Vagina (tissue), 2 donors: ENCODE measurements around the gene RCSD1. TPM values are rescaled to one million over a fixed set of nuclear protein-coding genes. Genes with fewer than 3 reads are reported as not detected.

Source experiments
- DNase-seq, 2 donors: peaks; one replicate each; pipeline ENCODE4 v3.0.0-alpha.2; 2017; ENCODE audit errors: extremely low spot score in 2 of 2
- H3K27ac ChIP-seq: fragments of 200-600 bp; sonication (generic); one replicate; pipeline ENCODE4 v1.5.1; 2019
- H3K27me3 ChIP-seq: fragments of 200-600 bp; sonication (generic); one replicate; pipeline ENCODE4 v1.5.1; 2019
- H3K36me3 ChIP-seq, 2 donors: fragments of 200-600 bp; sonication (generic); one replicate each; pipeline ENCODE4 v1.5.1; 2017 to 2019
- H3K4me1 ChIP-seq: fragments of 200-600 bp; sonication (generic); one replicate; pipeline ENCODE4 v1.5.1; 2019
- H3K4me3 ChIP-seq, 2 donors: fragments of 200-600 bp; sonication (generic); 1 replicate in 1 of 2; 2 replicates in 1 of 2; pipeline ENCODE4 v1.5.1; 2016 to 2019
- H3K9me3 ChIP-seq: fragments of 200-600 bp; sonication (generic); one replicate; pipeline ENCODE4 v1.5.1; 2019
- POLR2A ChIP-seq, 2 donors: fragments of 450-650 bp; IDR thresholded peaks; one replicate each; pipeline ENCODE4 v1.6.1; 2017; ENCODE audit warnings: antibody characterized with exemption in 2 of 2, mild to moderate bottlenecking in 2 of 2, moderate library complexity in 2 of 2
- POLR2AphosphoS5 ChIP-seq, 2 donors: sonication (generic); formaldehyde crosslinking; IDR thresholded peaks; one replicate each; pipeline ENCODE4 v1.9.0; 2017; ENCODE audit warnings: antibody characterized with exemption in 2 of 2, mild to moderate bottlenecking in 2 of 2, low read depth in 1 of 2; ENCODE audit not compliant: insufficient read depth in 1 of 2
- intact Hi-C: fragments of 100-400 bp; cut with DNase I; formaldehyde crosslinking; loops from one replicate; pipeline ENCODE4 v1.15.1; 2023
- total RNA-seq: library from RNA; depleted of rRNA; stranded (reverse); fragments of >200 nt; gene quantifications from one replicate; pipeline ENCODE4 v1.2.3, GENCODE V29; 2016
- TF ChIP-seq, protein P1 (sequence below), 3 experiments: fragments of 450-650 bp in 2 of 3; fragments of 200-600 bp in 1 of 3; sonication (generic) in 1 of 3; IDR thresholded peaks; one replicate each; pipeline ENCODE4 v1.5.1; 2017 to 2019; ENCODE audit warnings: antibody characterized with exemption in 3 of 3, mild to moderate bottlenecking in 2 of 3, moderate library complexity in 2 of 3

Gene RCSD1
- total RNA-seq, 1 donor from 2014 or later: 11.5 TPM

GRCh38 chr1:167728818-167729410, 98.9 kb downstream of the RCSD1 start:
- no peak overlapping the region for H3K4me3 ChIP-seq
- intact Hi-C loops: no loop called here
- H3K9me3 ChIP-seq: no peaks in the 10 kb centered on the region
- peaks cover 16% of the 10 kb centered on the region for H3K4me1 ChIP-seq
- TF ChIP-seq POLR2AphosphoS5 (IDR thresholded peaks at IDR 0.05; ENCODE audit: insufficient read depth in 1 of 2, low read depth in 1 of 2) (no peak), POLR2A (IDR thresholded peaks at IDR 0.05) (no peak)
- TF ChIP-seq, protein P1, sequence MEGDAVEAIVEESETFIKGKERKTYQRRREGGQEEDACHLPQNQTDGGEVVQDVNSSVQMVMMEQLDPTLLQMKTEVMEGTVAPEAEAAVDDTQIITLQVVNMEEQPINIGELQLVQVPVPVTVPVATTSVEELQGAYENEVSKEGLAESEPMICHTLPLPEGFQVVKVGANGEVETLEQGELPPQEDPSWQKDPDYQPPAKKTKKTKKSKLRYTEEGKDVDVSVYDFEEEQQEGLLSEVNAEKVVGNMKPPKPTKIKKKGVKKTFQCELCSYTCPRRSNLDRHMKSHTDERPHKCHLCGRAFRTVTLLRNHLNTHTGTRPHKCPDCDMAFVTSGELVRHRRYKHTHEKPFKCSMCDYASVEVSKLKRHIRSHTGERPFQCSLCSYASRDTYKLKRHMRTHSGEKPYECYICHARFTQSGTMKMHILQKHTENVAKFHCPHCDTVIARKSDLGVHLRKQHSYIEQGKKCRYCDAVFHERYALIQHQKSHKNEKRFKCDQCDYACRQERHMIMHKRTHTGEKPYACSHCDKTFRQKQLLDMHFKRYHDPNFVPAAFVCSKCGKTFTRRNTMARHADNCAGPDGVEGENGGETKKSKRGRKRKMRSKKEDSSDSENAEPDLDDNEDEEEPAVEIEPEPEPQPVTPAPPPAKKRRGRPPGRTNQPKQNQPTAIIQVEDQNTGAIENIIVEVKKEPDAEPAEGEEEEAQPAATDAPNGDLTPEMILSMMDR (IDR thresholded peaks at IDR 0.05): no peak
- H3K27me3 ChIP-seq: no peaks in the 10 kb centered on the region
- H3K36me3 ChIP-seq: no peaks in the 10 kb centered on the region
- no peak overlapping the region for H3K27ac ChIP-seq
- no peak for DNase-seq

DNA sequence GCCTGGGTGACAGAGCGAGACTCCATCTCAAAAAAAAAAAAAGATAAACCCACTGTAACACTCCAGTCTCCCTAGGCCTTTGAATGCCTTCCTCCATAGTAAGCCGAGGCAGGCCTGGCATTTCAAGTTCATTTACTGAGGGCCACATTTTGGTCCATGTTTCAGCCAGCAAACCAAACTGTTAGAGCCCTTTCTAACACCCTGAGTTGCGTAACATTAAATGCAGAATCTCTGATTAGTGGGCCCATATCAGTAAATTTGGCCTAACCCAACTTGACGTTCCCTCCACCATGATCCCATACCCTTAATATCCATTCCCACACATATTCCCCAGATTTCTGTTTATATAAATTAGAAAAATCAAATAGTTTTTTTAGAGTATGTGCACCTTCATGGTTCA, 104.2 kb downstream of the RCSD1 start:
- no peak for DNase-seq
- H3K27ac ChIP-seq: no peak overlapping the region
- H3K27me3 ChIP-seq: no peaks in the 10 kb centered on the region
- no peaks in the 10 kb centered on the region for H3K9me3 ChIP-seq
- no peak overlapping the region for H3K4me3 ChIP-seq
- intact Hi-C loops: no loop called here
- TF ChIP-seq, protein P1 (IDR thresholded peaks at IDR 0.05): no peak
- no peak for TF ChIP-seq POLR2AphosphoS5 (IDR thresholded peaks at IDR 0.05; ENCODE audit: insufficient read depth in 1 of 2, low read depth in 1 of 2)
- no peak for TF ChIP-seq POLR2A (IDR thresholded peaks at IDR 0.05)
- peaks cover 7% of the 10 kb centered on the region for H3K4me1 ChIP-seq
- no peaks in the 10 kb centered on the region for H3K36me3 ChIP-seq

DNA sequence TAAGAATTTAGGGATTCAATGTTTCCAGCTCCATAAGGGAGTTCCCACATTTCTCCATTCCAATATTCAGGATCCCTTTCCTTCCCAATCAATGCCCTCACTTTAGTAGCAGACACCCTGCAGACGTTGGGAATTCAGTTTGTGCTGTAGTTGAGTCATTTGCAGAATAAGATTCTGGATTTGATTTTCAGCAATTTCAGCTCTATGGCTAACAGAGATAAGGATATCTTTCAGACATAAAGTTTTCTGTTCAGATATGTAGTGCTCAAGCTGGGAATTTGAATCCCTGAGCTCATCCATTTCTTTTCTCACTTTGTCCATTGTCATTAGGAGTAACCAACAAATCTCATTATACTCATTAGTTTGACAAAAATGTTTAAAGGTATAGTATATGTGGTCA, 104.8 kb downstream of the RCSD1 start:
- intact Hi-C loops: no loop called here
- Histone ChIP-seq H3K27ac (no peak overlapping the region), H3K36me3 (no peaks in the 10 kb centered on the region), H3K27me3 (no peaks in the 10 kb centered on the region), H3K9me3 (no peaks in the 10 kb centered on the region), H3K4me1 (peaks cover 7% of the 10 kb centered on the region), H3K4me3 (no peak overlapping the region)
- no peak for DNase-seq
- no peak for TF ChIP-seq POLR2AphosphoS5 (IDR thresholded peaks at IDR 0.05; ENCODE audit: insufficient read depth in 1 of 2, low read depth in 1 of 2)
- TF ChIP-seq POLR2A (IDR thresholded peaks at IDR 0.05): no peak
- TF ChIP-seq, protein P1 (IDR thresholded peaks at IDR 0.05): no peak

DNA sequence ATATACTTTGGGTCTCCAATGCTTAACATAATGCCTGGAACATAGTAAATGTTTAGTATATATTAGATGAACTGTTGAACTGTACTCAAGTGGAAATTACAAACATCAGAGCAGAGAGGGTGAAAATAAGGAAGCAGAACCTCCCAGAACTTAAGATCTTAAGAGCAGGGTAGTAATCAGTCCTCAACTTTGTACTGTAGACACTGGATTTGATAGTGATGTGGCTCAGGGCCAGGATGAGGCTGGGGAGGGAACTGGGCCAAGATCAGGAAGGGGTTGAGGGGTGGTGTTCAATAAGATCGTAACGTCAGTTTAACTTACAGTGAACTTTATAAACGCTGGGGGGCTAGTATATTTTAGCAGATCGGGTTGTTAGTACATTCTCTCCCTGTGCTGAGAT, 107.1 kb downstream of the RCSD1 start:
- Histone ChIP-seq H3K27ac (no peak overlapping the region), H3K4me3 (no peak overlapping the region), H3K4me1 (peaks cover 7% of the 10 kb centered on the region), H3K27me3 (no peaks in the 10 kb centered on the region), H3K36me3 (no peaks in the 10 kb centered on the region), H3K9me3 (no peaks in the 10 kb centered on the region)
- intact Hi-C loops: no loop called here
- DNase-seq: no peak
- TF ChIP-seq POLR2AphosphoS5 (IDR thresholded peaks at IDR 0.05; ENCODE audit: insufficient read depth in 1 of 2, low read depth in 1 of 2): no peak
- no peak for TF ChIP-seq POLR2A (IDR thresholded peaks at IDR 0.05)
- TF ChIP-seq, protein P1 (IDR thresholded peaks at IDR 0.05): no peak

- intact Hi-C loops: no loop called here
- H3K4me1 ChIP-seq: peaks cover 7% of the 10 kb centered on the region
- H3K9me3 ChIP-seq: no peaks in the 10 kb centered on the region
- H3K4me3 ChIP-seq: no peak overlapping the region
- H3K27ac ChIP-seq: no peak overlapping the region
- TF ChIP-seq POLR2A (IDR thresholded peaks at IDR 0.05): no peak
- TF ChIP-seq, protein P1 (IDR thresholded peaks at IDR 0.05): no peak
- no peak for TF ChIP-seq POLR2AphosphoS5 (IDR thresholded peaks at IDR 0.05; ENCODE audit: insufficient read depth in 1 of 2, low read depth in 1 of 2)
- no peaks in the 10 kb centered on the region for H3K36me3 ChIP-seq
- no peaks in the 10 kb centered on the region for H3K27me3 ChIP-seq
- no peak for DNase-seq
Measured at GRCh38 chr1:167738158-167738557, 108.1 kb downstream of the RCSD1 start.
